Thyroid gland (tissue), 4 donors: ENCODE data around the gene ASAP2. TPM values are rescaled to one million over a fixed set of nuclear protein-coding genes. Genes with fewer than 3 reads are reported as not detected.

ENCODE experiments used
- DNase-seq, 2 donors: peaks; one replicate each; pipeline ENCODE4 v3.0.0-alpha.2; 2019
- H3K27ac ChIP-seq, 3 donors: fragments of 200-600 bp; sonication (generic); 1 replicate in 2 of 3; 2 replicates in 1 of 3; pipeline ENCODE4 v1.5.1; 2016 to 2019; ENCODE audit warnings: mild to moderate bottlenecking in 1 of 3, moderate library complexity in 1 of 3
- H3K27me3 ChIP-seq: fragments of 200-600 bp; sonication (generic); one replicate; pipeline ENCODE4 v1.5.1; 2019
- H3K36me3 ChIP-seq, 2 donors: fragments of 200-600 bp; sonication (generic); one replicate each; pipeline ENCODE4 v1.5.1; 2016 to 2019
- H3K4me1 ChIP-seq, 2 donors: fragments of 200-600 bp; sonication (generic); one replicate each; pipeline ENCODE4 v1.5.1; 2017 to 2019
- H3K4me3 ChIP-seq, 3 donors: fragments of 200-600 bp; sonication (generic); replicated peaks in 1 of 3; 1 replicate in 2 of 3; 2 replicates in 1 of 3; pipeline ENCODE4 v1.5.1; 2016; ENCODE audit warnings: mild to moderate bottlenecking in 1 of 3
- H3K9me3 ChIP-seq: fragments of 200-600 bp; sonication (generic); one replicate; pipeline ENCODE4 v1.5.1; 2017
- CTCF ChIP-seq, 6 experiments: fragments of 200-600 bp in 3 of 6; fragments of 450-650 bp in 3 of 6; sonication (generic) in 3 of 6; IDR thresholded peaks; one replicate each; pipeline ENCODE4 v1.5.1; 2016 to 2019; ENCODE audit warnings: antibody characterized with exemption in 6 of 6, mild to moderate bottlenecking in 2 of 6, inconsistent platforms in 1 of 6, moderate library complexity in 1 of 6
- POLR2A ChIP-seq, 2 donors: fragments of 450-650 bp; IDR thresholded peaks; one replicate each; pipeline ENCODE4 v1.6.1; 2017; ENCODE audit warnings: antibody characterized with exemption in 2 of 2, mild to moderate bottlenecking in 2 of 2, moderate library complexity in 1 of 2
- WGBS, 2 donors: methylation state at CpG; one replicate each; pipeline ENCODE4 v1.1.5; 2017; 5-methylcytosine and 5-hydroxymethylcytosine counted together
- intact Hi-C: fragments of 100-400 bp; cut with DNase I; formaldehyde crosslinking; loops from one replicate; pipeline ENCODE4 v1.15.1; 2023
- total RNA-seq, 4 donors: library from RNA; depleted of rRNA; stranded (reverse); fragments of >200 nt; gene quantifications; one replicate each; pipeline ENCODE4 v1.2.3, GENCODE V29; 2016

The ASAP2 gene
- total RNA-seq, 4 donors from 2014 or later: 40.3 to 55.3 (median 47.3) TPM

DNA sequence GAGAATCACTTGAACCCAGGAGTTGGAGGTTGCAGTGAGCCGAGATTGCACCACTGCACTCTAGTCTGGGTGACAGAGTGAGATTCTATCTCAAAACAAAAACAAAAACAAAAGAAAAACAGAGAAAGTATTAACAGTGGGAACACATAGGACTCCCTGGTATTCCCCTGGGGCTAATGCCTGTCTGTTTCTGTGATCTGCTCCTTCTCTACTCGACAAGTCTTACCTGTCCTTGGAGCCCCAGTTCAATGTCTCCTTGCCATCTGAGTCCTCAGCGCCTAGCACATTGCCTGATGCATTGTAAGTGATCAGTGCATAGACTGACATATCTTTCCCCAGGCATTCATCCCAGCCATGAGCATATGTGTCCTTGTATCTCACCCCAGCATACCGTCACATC is 85.8 kb downstream of the ASAP2 start:
- no peaks in the 10 kb centered on the region for H3K36me3 ChIP-seq
- no peaks in the 10 kb centered on the region for H3K27me3 ChIP-seq
- no peak overlapping the region for H3K4me3 ChIP-seq
- H3K27ac ChIP-seq: no peak overlapping the region
- DNase-seq: no peak
- 91 to 95% methylated on average over 4 of the region's 4 CpGs for WGBS, 2 donors
- intact Hi-C loops: no loop called here
- TF ChIP-seq POLR2A (IDR thresholded peaks at IDR 0.05): no peak
- TF ChIP-seq CTCF (IDR thresholded peaks at IDR 0.05): no peak
- peaks cover 0 to 12% of the 10 kb centered on the region in 2 donors for H3K4me1 ChIP-seq
- H3K9me3 ChIP-seq: no peaks in the 10 kb centered on the region

DNA sequence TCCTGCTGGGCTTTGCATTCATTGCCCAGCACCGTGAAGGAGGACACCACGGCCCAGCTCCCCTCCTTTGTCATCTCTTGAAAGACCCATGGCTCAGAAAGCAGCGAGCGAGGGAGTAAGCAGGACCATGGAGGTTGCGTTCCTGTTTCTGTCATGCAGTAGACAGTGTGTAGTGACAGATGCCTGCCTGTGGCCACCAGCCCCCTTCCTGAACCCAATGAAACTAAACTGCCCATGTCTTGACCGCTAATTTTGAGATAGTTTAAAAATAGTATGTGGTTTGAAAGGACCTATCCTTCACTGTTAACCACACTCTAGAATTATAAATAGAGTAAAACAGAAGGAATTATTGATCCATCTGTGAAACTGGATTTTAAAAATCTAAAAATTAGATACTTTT is 88.2 kb downstream of the ASAP2 start:
- Histone ChIP-seq H3K4me1 (peaks cover 3 to 18% of the 10 kb centered on the region in 2 donors), H3K27ac (no peak overlapping the region), H3K36me3 (no peaks in the 10 kb centered on the region), H3K9me3 (no peaks in the 10 kb centered on the region), H3K4me3 (no peak overlapping the region), H3K27me3 (no peaks in the 10 kb centered on the region)
- DNase-seq: no peak
- TF ChIP-seq POLR2A (IDR thresholded peaks at IDR 0.05) (no peak), CTCF (IDR thresholded peaks at IDR 0.05) (no peak)
- intact Hi-C loops: no loop called here
- 89 to 97% methylated on average over 6 of the region's 6 CpGs for WGBS, 2 donors

DNA sequence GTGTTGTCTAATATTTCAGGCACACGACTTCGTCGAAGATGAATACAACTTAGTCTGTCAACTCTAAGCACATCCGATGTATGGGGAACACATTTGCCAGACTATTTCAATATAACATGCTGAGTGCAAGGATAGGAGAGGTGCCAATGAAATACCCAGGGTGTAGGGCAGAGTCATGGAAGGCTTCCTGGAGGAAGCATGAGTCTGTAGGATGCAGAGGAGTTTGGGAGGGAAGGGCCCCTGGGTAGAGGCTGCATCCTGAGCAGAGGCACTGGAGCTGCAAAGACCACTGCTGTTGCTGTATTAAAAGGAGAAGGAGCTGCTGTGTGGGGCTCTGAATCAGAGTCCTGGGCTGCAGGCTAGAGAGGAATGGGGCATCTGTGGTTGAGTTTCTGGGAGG is 89.9 kb downstream of the ASAP2 start:
- intact Hi-C loops: no loop called here
- Histone ChIP-seq H3K4me1 (peaks cover 20 to 30% of the 10 kb centered on the region in 2 donors), H3K4me3 (no peak overlapping the region), H3K36me3 (no peaks in the 10 kb centered on the region), H3K27me3 (no peaks in the 10 kb centered on the region), H3K27ac (no peak overlapping the region), H3K9me3 (no peaks in the 10 kb centered on the region)
- no peak for TF ChIP-seq POLR2A (IDR thresholded peaks at IDR 0.05)
- no peak for TF ChIP-seq CTCF (IDR thresholded peaks at IDR 0.05)
- no peak for DNase-seq
- 96 to 100% methylated on average over 4 of the region's 4 CpGs for WGBS, 2 donors

GRCh38 chr2:9297156-9297555 is 90.5 kb downstream of the ASAP2 start:
- no peaks in the 10 kb centered on the region for H3K36me3 ChIP-seq
- H3K27ac ChIP-seq: no peak overlapping the region
- H3K4me1 ChIP-seq: peaks cover 20 to 33% of the 10 kb centered on the region in 2 donors
- no peaks in the 10 kb centered on the region for H3K9me3 ChIP-seq
- H3K4me3 ChIP-seq: no peak overlapping the region
- 87 to 91% methylated on average over 6 of the region's 6 CpGs for WGBS, 2 donors
- TF ChIP-seq POLR2A (IDR thresholded peaks at IDR 0.05) (no peak), CTCF (IDR thresholded peaks at IDR 0.05) (no peak)
- no peak for DNase-seq
- intact Hi-C loops: no loop called here
- H3K27me3 ChIP-seq: no peaks in the 10 kb centered on the region

GRCh38 chr2:9297807-9298206 is 91.2 kb downstream of the ASAP2 start:
- Histone ChIP-seq H3K27me3 (no peaks in the 10 kb centered on the region), H3K4me3 (no peak overlapping the region), H3K27ac (no peak overlapping the region), H3K9me3 (no peaks in the 10 kb centered on the region), H3K4me1 (peaks cover 20 to 33% of the 10 kb centered on the region in 2 donors), H3K36me3 (no peaks in the 10 kb centered on the region)
- intact Hi-C loops: no loop called here
- TF ChIP-seq CTCF (IDR thresholded peaks at IDR 0.05) (no peak), POLR2A (IDR thresholded peaks at IDR 0.05) (no peak)
- DNase-seq: no peak
- 89% methylated on average over 7 of the region's 7 CpGs for WGBS, 2 donors
